NB4 (cell line): ENCODE results near the gene HIBCH.

Experiments
- CTCF ChIP-seq: IDR thresholded peaks from one replicate; pipeline ENCODE4 v1.5.1; 2012; ENCODE audit warnings: low read depth, low read length
- MAX ChIP-seq: IDR thresholded peaks from 2 replicates; pipeline ENCODE4 v1.6.1; 2011; ENCODE audit warnings: low read depth, low read length

- no peak for TF ChIP-seq CTCF
- TF ChIP-seq MAX = no peak
These were observed 19.8 kb upstream of the HIBCH start for GRCh38 chr2:190339394-190339793.
